Neural crest cell (in vitro differentiated cells): ENCODE results near the gene FZD10. TPM values are rescaled to one million over a fixed set of nuclear protein-coding genes. Genes with fewer than 3 reads are reported as not detected.

ENCODE experiments used
- DNase-seq: peaks from one replicate; pipeline ENCODE4 v3.0.0; 2021; ENCODE audit warnings: low read depth, mixed read lengths, low spot score
- H3K27ac Mint-ChIP-seq: one replicate; pipeline ENCODE4 v1.8.0; 2021; ENCODE audit warnings: mild to moderate bottlenecking, mixed read lengths; ENCODE audit not compliant: unreplicated experiment
- H3K27me3 Mint-ChIP-seq: 2 replicates; pipeline ENCODE4 v1.8.0; 2021; ENCODE audit warnings: low read depth, mild to moderate bottlenecking, mixed read lengths
- H3K36me3 Mint-ChIP-seq: 2 replicates; pipeline ENCODE4 v1.8.0; 2021; ENCODE audit warnings: low read depth, mild to moderate bottlenecking, mixed read lengths
- H3K4me1 Mint-ChIP-seq: 2 replicates; pipeline ENCODE4 v1.8.0; 2021; ENCODE audit warnings: mixed read lengths
- H3K4me3 Mint-ChIP-seq: one replicate; pipeline ENCODE4 v1.8.0; 2021; ENCODE audit warnings: mild to moderate bottlenecking, mixed read lengths
- H3K9me3 Mint-ChIP-seq: 2 replicates; pipeline ENCODE4 v1.8.0; 2021; ENCODE audit warnings: mixed read lengths
- total RNA-seq: library from RNA; stranded (reverse); gene quantifications from 2 replicates; pipeline ENCODE4 v1.2.1, GENCODE V29; 2021
- TF ChIP-seq, protein P1 (sequence below): fragments of 200-600 bp; sonication (generic); conservative IDR thresholded peaks from 2 replicates; pipeline ENCODE4 v1.5.0; 2021; ENCODE audit warnings: antibody characterized with exemption, mild to moderate bottlenecking

Gene FZD10
- total RNA-seq, 1 donor from 2014 or later: 15.5 TPM

DNA sequence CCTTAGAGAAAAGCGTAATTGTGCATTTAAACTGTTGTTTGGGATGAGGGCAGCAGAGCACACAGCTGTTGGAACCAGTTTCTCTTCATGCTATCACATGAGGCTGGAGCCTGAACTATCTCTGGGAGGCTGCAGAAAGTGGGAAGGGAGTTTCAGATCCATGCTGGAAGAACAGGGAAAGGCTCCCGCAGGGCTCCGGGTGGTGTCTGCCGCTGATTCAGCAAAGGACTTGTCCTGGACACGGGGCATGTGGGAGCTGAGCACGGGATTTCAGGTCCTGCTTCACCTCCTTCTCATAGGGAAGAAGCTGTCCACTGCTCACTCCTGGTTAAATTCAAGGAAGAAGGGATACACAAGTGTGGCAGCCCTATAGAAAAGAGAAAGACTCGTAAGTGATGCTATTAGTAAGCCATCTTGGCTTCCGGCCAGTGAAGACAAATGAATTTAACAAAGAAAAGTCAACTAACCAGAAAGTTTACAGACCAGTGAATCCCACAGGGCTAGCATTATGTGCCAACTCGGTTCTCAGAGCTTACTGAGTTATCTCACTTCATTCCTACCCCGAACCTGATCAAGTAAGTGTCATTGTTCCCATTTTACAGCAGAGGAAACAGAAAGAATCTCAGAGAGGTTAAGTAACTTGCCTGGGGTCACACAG, 6.7 kb upstream of the FZD10 start:
- Mint-ChIP-seq H3K27ac (peak overlapping the region; percentile 36), H3K4me3 (no peak overlapping the region), H3K9me3 (no peaks in the 10 kb centered on the region), H3K27me3 (peaks cover 23% of the 10 kb centered on the region), H3K36me3 (no peaks in the 10 kb centered on the region), H3K4me1 (no peaks in the 10 kb centered on the region)
- DNase-seq: no peak
- TF ChIP-seq, protein P1, sequence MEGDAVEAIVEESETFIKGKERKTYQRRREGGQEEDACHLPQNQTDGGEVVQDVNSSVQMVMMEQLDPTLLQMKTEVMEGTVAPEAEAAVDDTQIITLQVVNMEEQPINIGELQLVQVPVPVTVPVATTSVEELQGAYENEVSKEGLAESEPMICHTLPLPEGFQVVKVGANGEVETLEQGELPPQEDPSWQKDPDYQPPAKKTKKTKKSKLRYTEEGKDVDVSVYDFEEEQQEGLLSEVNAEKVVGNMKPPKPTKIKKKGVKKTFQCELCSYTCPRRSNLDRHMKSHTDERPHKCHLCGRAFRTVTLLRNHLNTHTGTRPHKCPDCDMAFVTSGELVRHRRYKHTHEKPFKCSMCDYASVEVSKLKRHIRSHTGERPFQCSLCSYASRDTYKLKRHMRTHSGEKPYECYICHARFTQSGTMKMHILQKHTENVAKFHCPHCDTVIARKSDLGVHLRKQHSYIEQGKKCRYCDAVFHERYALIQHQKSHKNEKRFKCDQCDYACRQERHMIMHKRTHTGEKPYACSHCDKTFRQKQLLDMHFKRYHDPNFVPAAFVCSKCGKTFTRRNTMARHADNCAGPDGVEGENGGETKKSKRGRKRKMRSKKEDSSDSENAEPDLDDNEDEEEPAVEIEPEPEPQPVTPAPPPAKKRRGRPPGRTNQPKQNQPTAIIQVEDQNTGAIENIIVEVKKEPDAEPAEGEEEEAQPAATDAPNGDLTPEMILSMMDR: no peak

DNA sequence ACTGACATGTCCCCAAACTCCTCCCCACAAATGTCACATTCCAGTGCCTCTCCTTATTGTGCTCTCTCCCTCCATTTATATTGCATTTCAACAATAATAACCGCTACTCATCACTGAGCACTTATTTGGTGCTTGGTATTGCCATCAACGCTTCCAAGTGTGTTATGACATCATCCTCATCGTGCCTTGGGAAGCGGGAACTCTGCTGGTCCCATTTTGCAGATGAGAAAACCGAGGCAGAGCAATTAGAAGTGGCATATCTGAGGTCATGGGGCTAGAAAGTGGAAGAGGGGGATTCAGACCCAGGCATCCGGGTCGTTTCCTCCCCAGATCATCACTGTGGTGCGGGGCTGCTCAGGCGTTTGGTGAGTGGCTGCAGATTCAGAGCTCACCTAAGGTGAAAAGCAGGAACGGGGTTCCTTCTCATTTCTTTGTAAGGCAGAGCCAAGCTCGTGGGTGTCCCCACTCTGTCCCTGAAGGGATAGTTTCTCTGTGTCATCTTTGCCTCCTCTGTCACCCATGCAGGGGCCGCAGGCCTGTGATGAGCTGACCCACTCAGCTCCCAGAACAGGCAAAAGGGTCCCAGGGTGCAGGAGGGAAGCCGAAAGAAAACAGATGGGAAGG, 5.5 kb upstream of the FZD10 start:
- Mint-ChIP-seq H3K4me1 (no peaks in the 10 kb centered on the region), H3K4me3 (no peak overlapping the region), H3K9me3 (no peaks in the 10 kb centered on the region), H3K27me3 (peaks cover 33% of the 10 kb centered on the region), H3K36me3 (no peaks in the 10 kb centered on the region), H3K27ac (no peak overlapping the region)
- TF ChIP-seq, protein P1: no peak
- no peak for DNase-seq

DNA sequence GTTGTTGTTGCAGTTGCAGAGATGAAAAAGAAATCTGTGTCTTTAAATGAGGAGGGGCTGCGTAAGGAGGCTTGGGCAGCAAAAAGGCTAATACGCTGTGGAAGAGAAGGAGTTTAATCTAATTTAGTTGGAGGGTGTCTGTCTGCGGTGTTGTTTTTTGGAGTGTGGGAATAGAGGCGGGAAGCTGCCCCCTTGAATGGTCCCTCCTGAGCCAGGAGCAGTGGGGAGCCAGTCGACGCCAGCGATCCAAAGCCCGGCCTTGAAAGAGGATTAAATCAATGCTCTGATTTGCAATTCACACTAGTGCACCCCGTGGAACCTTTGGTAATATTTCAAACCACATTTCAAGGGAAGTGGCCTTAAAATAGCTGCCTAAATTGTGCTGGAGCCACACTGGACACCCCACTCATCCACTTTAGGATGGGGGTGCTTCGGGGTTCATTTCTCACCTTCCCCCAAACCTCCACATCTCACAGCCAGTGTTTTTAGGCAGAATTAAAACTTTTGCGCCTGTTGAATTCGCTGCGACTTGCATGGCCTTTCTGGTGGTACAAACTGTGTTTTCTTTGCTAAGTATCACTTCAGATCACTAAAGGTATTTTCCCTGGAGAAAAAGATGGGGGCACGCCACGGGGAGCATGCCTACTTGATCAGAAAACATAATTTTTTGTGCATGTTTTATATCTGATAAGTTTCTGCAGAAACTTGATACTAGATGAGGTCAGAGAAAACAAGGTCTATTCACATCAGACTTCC, 4.1 kb upstream of the FZD10 start:
- TF ChIP-seq, protein P1: no peak
- H3K27ac Mint-ChIP-seq: no peak overlapping the region
- no peaks in the 10 kb centered on the region for H3K9me3 Mint-ChIP-seq
- no peaks in the 10 kb centered on the region for H3K36me3 Mint-ChIP-seq
- DNase-seq: no peak
- peak overlapping the region; percentile 82 for H3K4me3 Mint-ChIP-seq
- peaks cover 37% of the 10 kb centered on the region for H3K27me3 Mint-ChIP-seq
- H3K4me1 Mint-ChIP-seq: no peaks in the 10 kb centered on the region

DNA sequence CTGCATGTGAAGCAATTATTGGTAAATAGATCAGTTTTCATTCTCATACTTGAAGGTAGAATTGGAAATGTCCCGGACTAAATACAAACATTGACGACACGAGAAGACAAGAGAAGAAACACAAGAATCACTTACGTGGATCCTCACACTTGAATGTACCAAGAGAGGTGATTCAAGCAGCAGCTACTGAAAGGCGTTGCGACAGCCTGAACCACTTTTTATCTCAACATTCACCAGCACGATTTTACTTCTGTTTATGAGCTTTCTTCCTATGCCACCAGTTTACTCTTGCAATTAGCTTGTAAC, 3.6 kb upstream of the FZD10 start:
- DNase-seq: no peak
- TF ChIP-seq, protein P1: no peak
- H3K4me3 Mint-ChIP-seq: no peak overlapping the region
- peaks cover 42% of the 10 kb centered on the region for H3K27me3 Mint-ChIP-seq
- no peaks in the 10 kb centered on the region for H3K9me3 Mint-ChIP-seq
- peaks cover 3% of the 10 kb centered on the region for H3K4me1 Mint-ChIP-seq
- H3K27ac Mint-ChIP-seq: no peak overlapping the region
- H3K36me3 Mint-ChIP-seq: no peaks in the 10 kb centered on the region

DNA sequence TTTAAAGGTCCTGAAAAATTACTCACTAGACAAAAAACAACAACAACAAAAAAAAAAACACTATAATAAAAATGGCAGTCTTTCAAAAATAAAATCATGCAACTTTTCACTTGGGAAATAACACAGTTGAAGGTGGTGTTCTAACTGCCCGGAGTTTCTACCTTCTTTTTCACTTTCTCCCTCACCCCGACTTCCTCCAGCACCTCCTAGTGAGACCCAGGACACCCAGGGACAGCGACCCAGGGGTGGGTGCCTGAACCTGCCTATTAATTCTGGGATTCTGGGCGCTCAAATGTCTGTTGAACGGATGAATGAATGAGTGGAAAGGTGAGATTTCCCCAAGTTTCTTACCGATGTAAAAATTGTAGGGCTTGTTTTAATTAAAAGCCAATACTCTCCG, 2.0 kb upstream of the FZD10 start:
- peaks cover 53% of the 10 kb centered on the region for H3K27me3 Mint-ChIP-seq
- H3K4me3 Mint-ChIP-seq: no peak overlapping the region
- H3K27ac Mint-ChIP-seq: no peak overlapping the region
- no peaks in the 10 kb centered on the region for H3K36me3 Mint-ChIP-seq
- no peaks in the 10 kb centered on the region for H3K9me3 Mint-ChIP-seq
- H3K4me1 Mint-ChIP-seq: peaks cover 19% of the 10 kb centered on the region
- no peak for DNase-seq
- TF ChIP-seq, protein P1: no peak
